ENCODE data around the gene SMTNL2. TPM values are rescaled to one million over a fixed set of nuclear protein-coding genes. Genes with fewer than 3 reads are reported as not detected.

SMTNL2 gene
- total RNA-seq, 1 experiment from 2014 or later, result not detected

DNA sequence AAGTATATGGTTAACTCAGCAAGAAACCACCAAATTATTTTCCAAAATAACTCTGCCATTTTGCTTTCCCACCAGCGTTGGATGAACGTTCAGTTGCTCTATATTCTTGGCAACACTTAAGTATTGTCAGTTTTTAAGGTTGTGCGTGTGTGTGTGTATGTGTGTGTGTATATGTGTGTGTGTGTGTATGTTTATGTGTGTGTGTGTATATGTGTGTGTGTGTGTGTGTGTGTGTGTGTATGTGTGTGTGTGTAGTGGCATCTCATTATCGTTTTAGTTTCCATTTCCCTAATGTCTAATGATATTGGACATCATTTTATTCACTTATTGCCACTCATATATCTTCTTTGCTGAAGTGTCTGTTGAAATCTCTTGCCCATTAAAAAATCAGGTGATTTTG lies 11.2 kb upstream of the SMTNL2 start:
- POLR2A ChIA-PET (ENCODE audit: unreplicated experiment), result no interaction called here
- Histone ChIP-seq H4K20me1 (ENCODE audit: low read length) (no peaks in the 10 kb centered on the region), H3K79me2 (ENCODE audit: low read length) (no peaks in the 10 kb centered on the region), H3K9ac (ENCODE audit: low read length) (no peak overlapping the region), H3K27ac (ENCODE audit: low read length) (no peak overlapping the region), H2AFZ (ENCODE audit: low read length) (no peak overlapping the region), H3F3A (ENCODE audit: low read length, unreplicated experiment) (no peaks in the 10 kb centered on the region), H3K27me3 (ENCODE audit: low read length) (peaks cover 4% of the 10 kb centered on the region; the same call in 1 of the 2 replicates), H3K9me2 (replicated peaks; ENCODE audit: low read length) (no peaks in the 10 kb centered on the region), H3K4me2 (ENCODE audit: low read length) (no peak overlapping the region), H3K4me3 (ENCODE audit: low read length) (no peak overlapping the region), H3K9me3 (ENCODE audit: low read length) (no peaks in the 10 kb centered on the region), H3K36me3 (ENCODE audit: low read depth, low read length) (no peaks in the 10 kb centered on the region), H3K4me1 (ENCODE audit: insufficient read depth, low read length) (no peaks in the 10 kb centered on the region)
- ATAC-seq (no peak), DNase-seq (no peak)
- intact Hi-C loops (cut with micrococcal nuclease), result no loop called here
- TF ChIP-seq EZH2 (IDR thresholded peaks at IDR 0.05; ENCODE audit: low read length, unreplicated experiment) (no peak), EZH2phosphoT487 (IDR thresholded peaks at IDR 0.05; ENCODE audit: borderline replicate concordance, low read length) (no peak)
- CTCF ChIA-PET, result no interaction called here
- no TSS peak for BruUV-seq (replicated peaks)

GRCh38 chr17:4573669-4574068 lies 10.7 kb upstream of the SMTNL2 start:
- H3K4me2 ChIP-seq (ENCODE audit: low read length), result no peak overlapping the region
- intact Hi-C loops (cut with micrococcal nuclease), result no loop called here
- H4K20me1 ChIP-seq (ENCODE audit: low read length), result no peaks in the 10 kb centered on the region
- ATAC-seq (no peak), DNase-seq (no peak)
- H3K9me3 ChIP-seq (ENCODE audit: low read length), result no peaks in the 10 kb centered on the region
- no peak overlapping the region for H3K9ac ChIP-seq (ENCODE audit: low read length)
- CTCF ChIA-PET, result no interaction called here
- H3K79me2 ChIP-seq (ENCODE audit: low read length), result no peaks in the 10 kb centered on the region
- H3K9me2 ChIP-seq (replicated peaks; ENCODE audit: low read length), result no peaks in the 10 kb centered on the region
- H3K4me1 ChIP-seq (ENCODE audit: insufficient read depth, low read length), result no peaks in the 10 kb centered on the region
- BruUV-seq (replicated peaks), result no TSS peak
- no peak overlapping the region for H3K4me3 ChIP-seq (ENCODE audit: low read length)
- H3K27me3 ChIP-seq (ENCODE audit: low read length), result peaks cover 4% of the 10 kb centered on the region; the same call in 1 of the 2 replicates
- H3K27ac ChIP-seq (ENCODE audit: low read length), result no peak overlapping the region
- POLR2A ChIA-PET (ENCODE audit: unreplicated experiment), result no interaction called here
- no peak overlapping the region for H2AFZ ChIP-seq (ENCODE audit: low read length)
- no peak for TF ChIP-seq EZH2 (IDR thresholded peaks at IDR 0.05; ENCODE audit: low read length, unreplicated experiment)
- TF ChIP-seq, protein P1, sequence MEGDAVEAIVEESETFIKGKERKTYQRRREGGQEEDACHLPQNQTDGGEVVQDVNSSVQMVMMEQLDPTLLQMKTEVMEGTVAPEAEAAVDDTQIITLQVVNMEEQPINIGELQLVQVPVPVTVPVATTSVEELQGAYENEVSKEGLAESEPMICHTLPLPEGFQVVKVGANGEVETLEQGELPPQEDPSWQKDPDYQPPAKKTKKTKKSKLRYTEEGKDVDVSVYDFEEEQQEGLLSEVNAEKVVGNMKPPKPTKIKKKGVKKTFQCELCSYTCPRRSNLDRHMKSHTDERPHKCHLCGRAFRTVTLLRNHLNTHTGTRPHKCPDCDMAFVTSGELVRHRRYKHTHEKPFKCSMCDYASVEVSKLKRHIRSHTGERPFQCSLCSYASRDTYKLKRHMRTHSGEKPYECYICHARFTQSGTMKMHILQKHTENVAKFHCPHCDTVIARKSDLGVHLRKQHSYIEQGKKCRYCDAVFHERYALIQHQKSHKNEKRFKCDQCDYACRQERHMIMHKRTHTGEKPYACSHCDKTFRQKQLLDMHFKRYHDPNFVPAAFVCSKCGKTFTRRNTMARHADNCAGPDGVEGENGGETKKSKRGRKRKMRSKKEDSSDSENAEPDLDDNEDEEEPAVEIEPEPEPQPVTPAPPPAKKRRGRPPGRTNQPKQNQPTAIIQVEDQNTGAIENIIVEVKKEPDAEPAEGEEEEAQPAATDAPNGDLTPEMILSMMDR (conservative IDR thresholded peaks at IDR 0.05; ENCODE audit: low read depth, low read length), result no peak
- no peak for TF ChIP-seq EZH2phosphoT487 (IDR thresholded peaks at IDR 0.05; ENCODE audit: borderline replicate concordance, low read length)
- no peaks in the 10 kb centered on the region for H3F3A ChIP-seq (ENCODE audit: low read length, unreplicated experiment)
- no peaks in the 10 kb centered on the region for H3K36me3 ChIP-seq (ENCODE audit: low read depth, low read length)

DNA sequence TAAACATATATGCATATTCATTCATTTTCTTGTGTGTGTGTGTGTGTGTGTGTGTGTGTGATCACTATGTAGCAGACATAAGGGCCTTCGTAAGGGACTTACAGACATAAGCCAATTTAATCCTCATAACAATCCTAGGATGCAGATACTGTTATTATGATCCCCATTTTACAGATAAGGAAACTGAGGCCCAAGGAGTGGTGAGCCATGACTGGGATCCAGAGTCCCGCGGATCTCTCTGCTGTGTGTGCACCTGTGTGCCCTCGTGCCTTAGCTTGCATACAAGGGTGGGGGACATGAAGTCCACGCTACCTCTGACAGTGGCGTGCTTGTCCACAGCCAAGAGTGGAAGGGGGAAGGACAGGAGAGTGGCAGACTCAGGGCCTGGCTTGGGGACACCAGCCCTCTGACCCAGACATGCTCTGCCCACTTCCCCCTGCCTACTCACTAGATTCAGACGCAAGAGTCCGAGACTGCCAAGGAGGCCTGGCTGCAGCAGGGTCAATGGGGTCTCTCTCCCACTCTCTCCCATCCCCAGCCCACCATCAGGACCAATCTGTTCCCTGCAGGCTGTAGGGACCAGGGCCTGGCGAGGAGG lies 9.8 kb upstream of the SMTNL2 start:
- H3K79me2 ChIP-seq (ENCODE audit: low read length), result no peaks in the 10 kb centered on the region
- H3F3A ChIP-seq (ENCODE audit: low read length, unreplicated experiment), result no peaks in the 10 kb centered on the region
- CTCF ChIA-PET, result no interaction called here
- peaks cover 4% of the 10 kb centered on the region; the same call in 1 of the 2 replicates for H3K27me3 ChIP-seq (ENCODE audit: low read length)
- H3K4me2 ChIP-seq (ENCODE audit: low read length), result no peak overlapping the region
- no peak overlapping the region for H2AFZ ChIP-seq (ENCODE audit: low read length)
- no peak for ATAC-seq
- intact Hi-C loops (cut with micrococcal nuclease), result no loop called here
- no peak overlapping the region for H3K9ac ChIP-seq (ENCODE audit: low read length)
- no peaks in the 10 kb centered on the region for H4K20me1 ChIP-seq (ENCODE audit: low read length)
- no peak overlapping the region for H3K27ac ChIP-seq (ENCODE audit: low read length)
- DNase-seq, result no peak
- H3K4me1 ChIP-seq (ENCODE audit: insufficient read depth, low read length), result no peaks in the 10 kb centered on the region
- no peaks in the 10 kb centered on the region for H3K36me3 ChIP-seq (ENCODE audit: low read depth, low read length)
- BruUV-seq (replicated peaks), result no TSS peak
- H3K9me3 ChIP-seq (ENCODE audit: low read length), result no peaks in the 10 kb centered on the region
- POLR2A ChIA-PET (ENCODE audit: unreplicated experiment), result no interaction called here
- no peak overlapping the region for H3K4me3 ChIP-seq (ENCODE audit: low read length)
- TF ChIP-seq, protein P1 (conservative IDR thresholded peaks at IDR 0.05; ENCODE audit: low read depth, low read length), result no peak
- TF ChIP-seq EZH2 (IDR thresholded peaks at IDR 0.05; ENCODE audit: low read length, unreplicated experiment) (no peak), EZH2phosphoT487 (IDR thresholded peaks at IDR 0.05; ENCODE audit: borderline replicate concordance, low read length) (no peak)
- H3K9me2 ChIP-seq (replicated peaks; ENCODE audit: low read length), result no peaks in the 10 kb centered on the region

All from PC-3 (cell line).